ENCODE results near the gene LHFPL6. TPM values are rescaled to one million over a fixed set of nuclear protein-coding genes. Genes with fewer than 3 reads are reported as not detected.

LHFPL6 gene
- total and polyA plus RNA-seq, 8 donors = 50.5 to 113 (median 80.2) TPM

DNA sequence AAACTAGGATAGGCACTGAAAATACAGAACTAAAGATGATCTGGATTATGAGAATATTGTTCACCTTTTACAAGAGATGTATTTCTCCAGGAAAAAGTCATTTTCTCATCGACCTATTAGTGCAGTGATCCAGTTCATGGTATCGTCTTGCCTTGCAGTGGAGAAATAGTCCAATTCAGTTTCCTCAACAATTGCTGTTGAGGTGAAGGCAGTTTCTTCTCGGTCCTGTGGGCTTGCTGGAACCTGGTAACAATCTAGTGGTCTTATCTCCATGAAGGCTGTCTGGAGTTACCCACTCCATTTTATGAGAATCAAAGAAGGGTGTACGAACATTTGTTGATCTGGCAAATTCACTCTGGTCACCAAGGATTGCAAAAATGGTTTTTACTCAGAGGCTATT is 266.8 kb downstream of the LHFPL6 start:
- Histone ChIP-seq H3K4me1 (no peaks in the 10 kb centered on the region), H3K4me3 (no peak overlapping the region), H3K27me3 (no peaks in the 10 kb centered on the region), H3K27ac (no peak overlapping the region), H3K36me3 (no peaks in the 10 kb centered on the region), H3K9me3 (peaks cover 0 to 3% of the 10 kb centered on the region in 2 donors)
- ATAC-seq (no peak), DNase-seq (no peak)
- intact Hi-C loops (cut with DNase I) = no loop called here
- no peak for TF ChIP-seq CTCF (IDR thresholded peaks at IDR 0.05)

DNA sequence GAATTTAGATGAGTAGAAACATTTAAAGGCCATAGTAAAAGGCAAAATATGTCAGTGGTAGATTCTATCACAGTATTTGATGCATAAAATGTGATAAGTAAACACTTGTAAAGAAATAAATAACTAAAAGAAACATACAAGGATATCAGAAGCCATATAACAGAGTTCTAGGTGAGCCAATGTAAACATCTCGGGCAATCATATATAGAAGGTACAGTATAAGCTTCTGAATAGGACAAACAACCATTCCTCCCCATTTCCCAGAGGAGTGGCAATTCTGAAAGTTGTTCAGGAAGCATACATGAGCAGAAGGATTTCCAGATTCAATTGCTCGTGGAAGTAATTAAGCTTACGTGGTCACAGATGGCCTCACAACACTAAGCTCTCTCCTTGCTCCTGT is 267.3 kb downstream of the LHFPL6 start:
- peaks cover 0 to 4% of the 10 kb centered on the region in 2 donors for H3K9me3 ChIP-seq
- H3K4me1 ChIP-seq = no peaks in the 10 kb centered on the region
- H3K27me3 ChIP-seq = no peaks in the 10 kb centered on the region
- ATAC-seq (no peak), DNase-seq (no peak)
- H3K27ac ChIP-seq = no peak overlapping the region
- TF ChIP-seq CTCF (IDR thresholded peaks at IDR 0.05) = no peak
- no peak overlapping the region for H3K4me3 ChIP-seq
- intact Hi-C loops (cut with DNase I) = no loop called here
- no peaks in the 10 kb centered on the region for H3K36me3 ChIP-seq

GRCh38 chr13:39330504-39330903 is 272.5 kb downstream of the LHFPL6 start:
- intact Hi-C loops (cut with DNase I) = no loop called here
- TF ChIP-seq CTCF (IDR thresholded peaks at IDR 0.05) = no peak
- Histone ChIP-seq H3K4me3 (no peak overlapping the region), H3K4me1 (no peaks in the 10 kb centered on the region), H3K36me3 (no peaks in the 10 kb centered on the region), H3K27me3 (no peaks in the 10 kb centered on the region), H3K27ac (no peak overlapping the region), H3K9me3 (peaks cover 0 to 11% of the 10 kb centered on the region in 2 donors)
- no peak for ATAC-seq
- DNase-seq = no peak

GRCh38 chr13:39329182-39329639 is 273.8 kb downstream of the LHFPL6 start:
- ATAC-seq = no peak
- intact Hi-C loops (cut with DNase I) = no loop called here

DNA sequence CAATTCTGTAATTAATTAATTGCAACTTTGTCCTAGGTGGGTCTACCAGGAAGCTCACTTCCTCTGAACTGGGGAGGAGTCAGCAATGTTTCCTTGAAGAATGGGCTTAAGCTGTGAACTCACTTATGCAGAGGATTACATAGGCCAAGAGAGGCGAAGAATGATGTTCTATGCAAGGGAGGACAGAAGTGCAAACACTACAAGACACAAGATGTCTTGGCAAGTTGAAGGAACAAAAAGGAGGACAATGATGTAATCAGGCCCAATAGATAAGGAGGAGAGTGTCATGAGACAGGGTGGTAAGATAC is 275.9 kb downstream of the LHFPL6 start:
- H3K27me3 ChIP-seq = no peaks in the 10 kb centered on the region
- DNase-seq = no peak
- no peaks in the 10 kb centered on the region for H3K4me1 ChIP-seq
- TF ChIP-seq CTCF (IDR thresholded peaks at IDR 0.05) = no peak
- no peak overlapping the region for H3K27ac ChIP-seq
- intact Hi-C loops (cut with DNase I) = no loop called here
- peaks cover 0 to 8% of the 10 kb centered on the region in 2 donors for H3K9me3 ChIP-seq
- no peaks in the 10 kb centered on the region for H3K36me3 ChIP-seq
- no peak for ATAC-seq
- H3K4me3 ChIP-seq = no peak overlapping the region

More at GRCh38 chr13:39329182-39329639, 273.8 kb downstream of the LHFPL6 start:
- no peak overlapping the region for H3K4me3 ChIP-seq
- H3K9me3 ChIP-seq = peaks cover 0 to 11% of the 10 kb centered on the region in 2 donors
- no peaks in the 10 kb centered on the region for H3K27me3 ChIP-seq
- no peak overlapping the region for H3K27ac ChIP-seq
- no peak for TF ChIP-seq CTCF (IDR thresholded peaks at IDR 0.05)
- H3K36me3 ChIP-seq = no peaks in the 10 kb centered on the region
- no peaks in the 10 kb centered on the region for H3K4me1 ChIP-seq
- no peak for DNase-seq
